Motor neuron (in vitro differentiated cells): ENCODE measurements around the gene ZNF691. TPM values are rescaled to one million over a fixed set of nuclear protein-coding genes. Genes with fewer than 3 reads are reported as not detected.
A peak's percentile ranks its signal among the peaks of the same experiment; 100 is the strongest.

Experiments
- ATAC-seq, 8 experiments: fragments of 200-7000 bp; cut with Tn5 transposase; replicated peaks in 6 of 8; 2 replicates each; pipeline ENCODE4 v1.8.0; 2021; ENCODE audit warnings: mild to moderate bottlenecking in 8 of 8, moderate library complexity in 8 of 8
- H3K27ac ChIP-seq, 2 donors: fragments of 250-450 bp; sonication (Bioruptor Pico); 2 replicates each; pipeline ENCODE4 v1.9.0; 2021; ENCODE audit warnings: antibody characterized with exemption in 2 of 2, mild to moderate bottlenecking in 2 of 2, moderate library complexity in 1 of 2
- H3K4me1 ChIP-seq, 2 donors: fragments of 250-450 bp; sonication (Bioruptor Pico); replicated peaks in 1 of 2; 2 replicates each; pipeline ENCODE4 v1.6.1; 2021; ENCODE audit warnings: antibody characterized with exemption in 2 of 2, mild to moderate bottlenecking in 2 of 2, moderate library complexity in 1 of 2
- H3K4me3 ChIP-seq, 5 donors: fragments of 250-450 bp; sonication (Bioruptor Pico); 2 replicates each; pipeline ENCODE4 v1.9.0; 2021; ENCODE audit warnings: antibody characterized with exemption in 5 of 5, mild to moderate bottlenecking in 5 of 5, moderate library complexity in 4 of 5
- WGBS, 10 experiments: fragments of 450-650 bp; shearing (Covaris generic); methylation state at CpG; one replicate each; pipeline ENCODE4 v1.0.0; 2022; 5-methylcytosine and 5-hydroxymethylcytosine counted together
- in situ Hi-C, 9 experiments: fragments of 400-800 bp; cut with MboI; loops; one replicate each; pipeline ENCODE4 v1.15.0; 2021; ENCODE audit warnings: low sequenced_read_pairs in 9 of 9, low pct_unique_long_range_greater_than_20kb in 2 of 9; ENCODE audit not compliant: unreplicated experiment in 9 of 9
- total RNA-seq, 8 experiments: library from RNA; unstranded; fragments of 300-600 nt; gene quantifications; 2 replicates each; pipeline versions ENCODE4 v1.2.3 to v1.2.4, GENCODE V29; 2022

ZNF691 gene
- total RNA-seq, 8 experiments from 2014 or later = 10.9 to 18.8 (median 15.0) TPM

DNA sequence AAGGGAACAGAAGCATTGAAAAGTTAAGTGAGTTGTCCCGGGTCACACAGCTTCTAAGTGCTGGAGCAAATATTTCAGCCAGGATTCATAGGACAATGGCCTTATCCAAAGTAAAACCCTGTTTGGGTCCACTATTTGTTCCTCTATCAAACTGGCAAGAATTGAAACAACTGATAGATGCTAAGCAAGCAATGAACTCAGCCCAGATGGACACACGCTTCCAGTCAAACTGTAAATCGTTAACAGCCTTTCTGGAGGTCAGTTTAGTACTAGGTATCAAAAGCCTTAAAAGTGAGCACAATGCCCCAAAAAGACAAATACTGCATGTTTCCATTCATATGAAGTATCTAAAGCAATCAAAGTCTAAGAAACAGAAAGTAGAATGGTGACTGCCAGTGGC lies 28.4 kb upstream of the ZNF691 start:
- H3K27ac ChIP-seq = no peak overlapping the region
- H3K4me1 ChIP-seq = peaks cover 3 to 12% of the 10 kb centered on the region in 2 donors
- H3K4me3 ChIP-seq = no peak overlapping the region
- ATAC-seq = no peak
- in situ Hi-C loops = no loop called here
- 78 to 100% (median 93%) methylated on average over 1 to 3 of the region's 3 CpGs for WGBS, 10 experiments

- H3K4me3 ChIP-seq = no peak overlapping the region
- in situ Hi-C loops = no loop called here
- no peak for ATAC-seq
- H3K4me1 ChIP-seq = peaks cover 7 to 16% of the 10 kb centered on the region in 2 donors
- 0 to 92% (median 37%) methylated on average over 1 of the region's 1 CpG; no CpG with 5 or more reads in 4 of the 10 experiments for WGBS, 10 experiments
- no peak overlapping the region for H3K27ac ChIP-seq
Observed at GRCh38 chr1:42820813-42821212, 25.6 kb upstream of the ZNF691 start.

- H3K27ac ChIP-seq = no peak overlapping the region
- H3K4me3 ChIP-seq = no peak overlapping the region
- WGBS, 10 experiments = 80 to 100% (median 98%) methylated on average over 1 to 2 of the region's 2 CpGs; no CpG with 5 or more reads in 2 of the 10 experiments
- in situ Hi-C loops = no loop called here
- no peak for ATAC-seq
- peaks cover 7 to 9% of the 10 kb centered on the region in 2 donors for H3K4me1 ChIP-seq
Observed at GRCh38 chr1:42821690-42822089, 24.7 kb upstream of the ZNF691 start.

DNA sequence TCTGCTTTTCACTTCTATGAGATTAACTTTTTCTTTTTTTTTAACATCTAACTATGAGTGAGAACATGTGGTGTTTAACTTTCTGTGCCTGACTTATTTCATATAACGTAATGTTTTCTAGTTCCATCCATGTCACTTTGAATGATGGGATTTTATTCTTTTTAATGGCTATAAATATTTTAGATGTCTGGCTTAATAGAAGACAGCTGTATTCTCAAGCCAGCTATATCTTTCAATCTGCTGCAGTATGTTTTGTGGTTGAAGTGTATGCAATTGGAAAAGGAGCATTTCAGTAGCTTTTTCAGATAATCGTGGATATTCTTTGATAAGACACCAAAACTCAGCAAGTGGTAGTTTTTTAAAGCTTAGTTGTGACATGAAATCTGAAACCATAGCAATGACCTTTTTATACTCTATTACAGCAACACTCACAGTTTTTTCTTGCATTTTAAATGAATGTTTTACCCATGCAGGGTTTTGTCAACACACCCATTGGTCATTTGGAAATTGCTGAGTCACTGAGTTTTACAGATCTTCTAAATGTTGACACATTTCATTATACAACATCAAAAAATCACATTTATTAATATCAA lies 23.5 kb upstream of the ZNF691 start:
- Histone ChIP-seq H3K4me1 (peaks cover 7 to 9% of the 10 kb centered on the region in 2 donors), H3K27ac (no peak overlapping the region), H3K4me3 (no peak overlapping the region)
- peak in 3 of 8 experiments; percentile 36 to 87 (median 82) for ATAC-seq
- in situ Hi-C loops = no loop called here
- WGBS, 10 experiments = 0 to 83% (median 61%) methylated on average over 1 to 2 of the region's 2 CpGs

DNA sequence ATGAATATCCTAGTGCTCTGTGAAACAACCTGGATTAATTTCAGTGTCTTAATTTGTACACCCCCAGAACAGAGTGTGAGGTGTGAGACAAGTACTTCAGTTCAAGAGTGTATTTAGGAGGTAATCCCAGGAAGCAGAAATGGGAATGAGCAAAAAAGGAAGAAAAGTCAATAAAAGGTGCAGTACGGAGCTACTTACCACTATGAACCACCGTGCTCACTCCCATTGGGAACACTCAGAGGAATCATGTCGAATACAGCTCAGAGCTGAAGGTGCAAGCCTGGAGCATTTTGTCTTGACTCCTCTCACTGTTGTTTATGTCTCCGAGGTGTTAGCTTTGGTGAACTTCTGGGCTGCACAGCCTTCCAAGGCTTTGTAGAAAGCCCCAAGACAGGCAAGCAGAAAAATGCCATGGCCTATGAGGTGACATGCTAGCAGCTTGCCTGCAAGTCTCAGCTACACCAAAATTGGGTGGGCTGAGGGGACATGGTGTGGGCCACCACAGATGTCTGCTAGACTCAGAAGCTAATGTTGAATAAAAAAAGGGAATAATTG lies 21.9 kb upstream of the ZNF691 start:
- Histone ChIP-seq H3K27ac (no peak overlapping the region), H3K4me3 (no peak overlapping the region), H3K4me1 (peaks cover 7 to 9% of the 10 kb centered on the region in 2 donors)
- in situ Hi-C loops = no loop called here
- ATAC-seq = no peak
- WGBS, 10 experiments = 83 to 100% (median 95%) methylated on average over 3 to 4 of the region's 4 CpGs; no CpG with 5 or more reads in 2 of the 10 experiments

DNA sequence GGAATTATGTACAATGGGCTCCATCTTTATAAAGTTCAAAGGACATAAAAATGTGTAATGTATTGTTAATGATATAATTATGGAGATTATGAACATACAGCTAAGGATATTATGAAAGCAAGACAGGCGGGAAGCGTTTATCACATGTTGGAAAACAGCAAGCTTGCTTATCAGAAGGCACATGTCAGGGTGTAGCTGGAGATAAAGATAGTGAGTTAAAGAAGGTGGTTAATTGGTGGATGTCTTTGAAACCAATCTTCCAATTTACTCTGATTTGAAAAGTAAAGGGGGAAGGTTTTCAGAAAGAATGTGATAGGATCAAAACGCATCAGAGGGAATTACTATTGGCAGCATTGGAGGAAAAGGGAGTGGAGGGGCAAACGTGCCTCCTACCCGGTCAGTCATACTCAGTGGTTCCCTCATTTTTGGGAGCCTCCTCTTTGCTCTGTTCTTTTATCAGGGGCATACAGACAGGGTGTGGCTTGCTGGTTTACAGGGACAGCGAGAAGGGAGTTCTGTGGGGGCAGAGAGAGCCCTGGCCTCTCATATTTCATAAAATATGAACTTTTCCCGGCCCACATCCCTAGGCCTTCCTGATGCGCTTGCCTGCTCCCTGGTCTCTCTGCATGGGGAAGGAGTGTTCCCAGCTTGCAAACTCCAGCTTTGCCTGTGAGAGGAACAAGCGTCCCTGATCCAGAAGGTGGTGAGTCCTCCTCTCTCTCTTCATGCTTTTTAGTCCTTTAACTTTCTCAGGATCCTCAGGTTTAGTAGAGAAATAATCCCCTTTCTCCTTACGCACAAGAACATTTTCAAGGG lies 21.2 kb upstream of the ZNF691 start:
- H3K4me1 ChIP-seq = peaks cover 7 to 9% of the 10 kb centered on the region in 2 donors
- ATAC-seq = peak in 1 of 8 experiments; percentile 22
- 60 to 100% (median 89%) methylated on average over 4 to 10 of the region's 10 CpGs for WGBS, 10 experiments
- no peak overlapping the region for H3K27ac ChIP-seq
- in situ Hi-C loops = no loop called here
- H3K4me3 ChIP-seq = no peak overlapping the region

DNA sequence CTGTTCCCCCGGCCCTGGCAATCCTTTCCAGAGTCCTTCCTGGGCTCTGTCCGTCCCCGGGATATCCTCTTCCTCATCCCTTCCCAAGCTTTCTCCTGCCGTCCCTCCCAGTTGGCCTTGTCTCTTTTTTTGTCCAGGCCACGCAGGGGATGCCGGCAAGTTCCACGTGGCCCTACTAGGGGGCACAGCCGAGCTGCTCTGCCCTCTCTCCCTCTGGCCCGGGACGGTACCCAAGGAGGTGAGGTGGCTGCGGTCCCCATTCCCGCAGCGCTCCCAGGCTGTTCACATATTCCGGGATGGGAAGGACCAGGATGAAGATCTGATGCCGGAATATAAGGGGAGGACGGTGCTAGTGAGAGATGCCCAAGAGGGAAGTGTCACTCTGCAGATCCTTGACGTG lies 15.8 kb upstream of the ZNF691 start:
- H3K4me1 ChIP-seq = no peaks in the 10 kb centered on the region
- no peak for ATAC-seq
- H3K4me3 ChIP-seq = no peak overlapping the region
- WGBS, 10 experiments = 80 to 100% (median 87%) methylated on average over 1 to 11 of the region's 17 CpGs; no CpG with 5 or more reads in 1 of the 10 experiments
- no peak overlapping the region for H3K27ac ChIP-seq
- in situ Hi-C loops = no loop called here

DNA sequence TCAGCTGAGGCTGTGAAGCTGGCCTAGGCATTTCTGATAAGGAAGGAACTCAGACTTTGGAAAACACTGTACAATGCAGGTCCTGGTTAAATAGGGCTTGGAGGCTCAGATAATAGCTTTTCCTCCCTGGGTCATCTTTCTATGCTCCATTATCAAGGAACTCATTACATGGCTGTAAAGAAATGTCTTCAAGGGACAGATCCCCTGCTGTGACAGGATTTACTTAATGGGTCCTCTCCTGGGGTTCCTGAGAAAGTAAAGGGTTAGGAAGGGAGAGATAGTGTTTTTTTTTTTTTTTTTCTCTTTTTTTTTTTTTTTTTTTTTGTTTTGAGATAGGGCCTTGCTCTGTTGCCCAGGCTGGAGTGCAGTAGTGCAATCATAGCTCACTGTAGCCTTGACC lies 15.1 kb upstream of the ZNF691 start:
- Histone ChIP-seq H3K4me1 (no peaks in the 10 kb centered on the region), H3K27ac (no peak overlapping the region), H3K4me3 (no peak overlapping the region)
- no peak for ATAC-seq
- in situ Hi-C loops = no loop called here

DNA sequence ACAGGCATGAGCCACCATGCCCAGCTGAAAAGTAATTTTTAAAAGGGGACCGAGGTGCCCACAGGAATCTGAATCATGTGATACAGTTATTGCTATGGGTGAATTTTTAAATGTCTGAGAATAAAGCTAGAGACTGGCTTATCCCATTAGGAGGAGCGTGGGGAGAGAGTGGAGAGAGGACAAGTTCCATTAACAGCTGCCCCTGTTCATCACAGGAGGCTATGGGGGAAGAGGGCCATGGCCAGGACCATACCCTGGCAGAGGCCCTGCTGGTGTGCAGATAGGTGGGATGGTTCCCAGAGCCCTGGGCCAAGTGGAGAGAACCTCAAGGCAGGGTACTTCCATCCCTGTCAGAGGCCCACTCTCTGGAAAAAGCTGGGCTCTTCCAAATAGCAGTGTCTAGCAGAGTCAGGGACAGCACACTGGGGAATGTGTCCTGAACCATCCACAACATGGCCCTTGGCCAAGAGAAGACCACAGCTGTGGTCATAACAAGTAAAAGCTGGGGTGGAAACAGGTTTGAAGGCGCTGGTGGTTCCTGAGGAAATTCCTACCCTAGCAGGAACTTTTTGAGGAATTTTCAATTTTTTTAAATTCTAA lies 13.7 kb upstream of the ZNF691 start:
- Histone ChIP-seq H3K27ac (no peak overlapping the region), H3K4me1 (no peaks in the 10 kb centered on the region), H3K4me3 (no peak overlapping the region)
- ATAC-seq = no peak
- in situ Hi-C loops = no loop called here
- 75 to 100% (median 83%) methylated on average over 1 to 3 of the region's 3 CpGs; no CpG with 5 or more reads in 1 of the 10 experiments for WGBS, 10 experiments

DNA sequence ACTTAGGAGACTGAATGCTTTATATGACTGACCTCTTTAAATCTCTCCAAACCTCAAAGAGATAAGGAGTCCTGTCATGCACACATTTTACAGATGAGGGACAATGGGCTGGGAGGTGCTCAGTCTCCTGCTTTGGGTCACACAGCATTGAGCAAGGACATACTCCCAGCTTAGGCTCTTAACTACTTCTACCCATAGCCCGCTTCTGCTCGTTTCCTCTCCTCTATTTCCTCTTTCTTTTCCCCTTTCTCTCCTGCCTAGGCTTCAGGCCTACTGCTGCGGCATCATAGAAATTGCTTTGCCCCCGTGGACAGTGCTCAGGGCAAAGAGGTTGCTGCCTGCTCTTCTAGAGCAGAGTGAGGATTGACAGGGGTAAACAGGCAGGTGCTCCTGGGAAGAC lies 12.4 kb upstream of the ZNF691 start:
- Histone ChIP-seq H3K27ac (no peak overlapping the region), H3K4me1 (no peaks in the 10 kb centered on the region), H3K4me3 (no peak overlapping the region)
- in situ Hi-C loops = no loop called here
- no peak for ATAC-seq
- 79 to 100% (median 87%) methylated on average over 1 to 4 of the region's 4 CpGs; no CpG with 5 or more reads in 4 of the 10 experiments for WGBS, 10 experiments

DNA sequence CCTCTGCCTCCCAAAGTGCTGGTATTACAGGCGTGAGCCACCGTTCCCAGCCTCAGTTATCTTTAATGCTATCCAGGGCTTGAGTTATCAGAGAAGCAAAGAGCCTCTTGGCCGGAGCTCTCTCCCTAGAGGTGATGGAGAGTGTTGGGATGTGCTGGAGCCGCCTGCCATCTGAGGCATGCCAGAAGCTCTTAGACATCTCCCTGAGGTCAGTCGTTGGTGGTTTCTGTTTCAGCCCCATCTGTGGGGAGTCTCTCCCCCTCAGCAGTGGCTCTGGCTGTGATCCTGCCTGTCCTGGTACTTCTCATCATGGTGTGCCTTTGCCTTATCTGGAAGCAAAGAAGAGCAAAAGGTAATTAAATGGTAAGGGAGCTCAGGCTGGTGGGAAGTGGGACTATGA lies 11.6 kb upstream of the ZNF691 start:
- H3K4me3 ChIP-seq = no peak overlapping the region
- no peak overlapping the region for H3K27ac ChIP-seq
- ATAC-seq = no peak
- H3K4me1 ChIP-seq = no peaks in the 10 kb centered on the region
- WGBS, 10 experiments = 75 to 93% (median 86%) methylated on average over 2 to 5 of the region's 5 CpGs; no CpG with 5 or more reads in 4 of the 10 experiments
- in situ Hi-C loops = no loop called here

GRCh38 chr1:42835422-42835821 lies 11.0 kb upstream of the ZNF691 start:
- in situ Hi-C loops = no loop called here
- no peak for ATAC-seq
- no peaks in the 10 kb centered on the region for H3K4me1 ChIP-seq
- no peak overlapping the region for H3K27ac ChIP-seq
- WGBS, 10 experiments = 89 to 100% (median 94%) methylated on average over 1 to 2 of the region's 2 CpGs; no CpG with 5 or more reads in 4 of the 10 experiments
- H3K4me3 ChIP-seq = no peak overlapping the region

- in situ Hi-C loops = no loop called here
- no peak overlapping the region for H3K27ac ChIP-seq
Observed at GRCh38 chr1:42837709-42838108, 8.7 kb upstream of the ZNF691 start.

More at GRCh38 chr1:42837709-42838108, 8.7 kb upstream of the ZNF691 start:
- no peaks in the 10 kb centered on the region for H3K4me1 ChIP-seq
- no peak overlapping the region for H3K4me3 ChIP-seq
- ATAC-seq = no peak
- 36 to 67% (median 52%) methylated on average over 2 to 3 of the region's 3 CpGs; no CpG with 5 or more reads in 5 of the 10 experiments for WGBS, 10 experiments
